NCI-H82 (cell line): ENCODE results near the gene PTPRR.

ENCODE experiments used
- DNase-seq: peaks from one replicate; lab custom pipeline; 2025; lab: John Stamatoyannopoulos, UW

PTPRR gene

GRCh38 chr12:70692681-70693288, 227.8 kb downstream of the PTPRR start:
- DNase-seq: peak; percentile 4

DNA sequence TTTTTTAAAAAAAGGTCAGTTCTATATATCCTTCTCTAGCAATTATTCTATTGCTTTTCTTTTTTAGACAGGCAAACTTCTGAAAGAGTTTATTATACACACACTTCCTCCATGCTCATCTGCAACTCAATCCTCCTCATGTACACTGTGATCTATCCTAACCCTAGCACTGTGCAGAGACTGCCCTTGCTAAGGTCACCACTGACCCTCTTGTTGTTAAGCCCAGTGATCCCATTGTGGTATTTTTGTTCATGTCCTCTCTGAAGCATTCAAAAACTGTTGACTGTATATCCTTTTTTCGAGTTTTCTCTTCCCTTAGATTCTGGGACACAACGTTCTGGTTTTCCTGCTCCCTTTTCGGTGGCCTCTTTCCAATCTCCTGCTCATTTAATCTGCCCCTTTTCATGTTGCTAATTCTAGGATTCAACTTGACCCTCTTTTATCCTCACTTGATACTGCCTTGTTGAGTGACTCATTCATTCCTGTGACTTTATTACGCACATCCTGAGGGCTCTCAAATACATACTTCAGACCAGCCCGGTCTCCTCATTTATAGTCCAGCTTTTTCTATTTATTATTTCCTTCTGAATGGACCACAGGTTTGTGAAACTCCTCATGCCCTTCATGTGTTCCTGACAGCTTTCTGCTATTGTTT, 229.4 kb downstream of the PTPRR start:
- DNase-seq: no peak

- no peak for DNase-seq
These were observed 233.6 kb downstream of the PTPRR start for GRCh38 chr12:70686907-70687306.

DNA sequence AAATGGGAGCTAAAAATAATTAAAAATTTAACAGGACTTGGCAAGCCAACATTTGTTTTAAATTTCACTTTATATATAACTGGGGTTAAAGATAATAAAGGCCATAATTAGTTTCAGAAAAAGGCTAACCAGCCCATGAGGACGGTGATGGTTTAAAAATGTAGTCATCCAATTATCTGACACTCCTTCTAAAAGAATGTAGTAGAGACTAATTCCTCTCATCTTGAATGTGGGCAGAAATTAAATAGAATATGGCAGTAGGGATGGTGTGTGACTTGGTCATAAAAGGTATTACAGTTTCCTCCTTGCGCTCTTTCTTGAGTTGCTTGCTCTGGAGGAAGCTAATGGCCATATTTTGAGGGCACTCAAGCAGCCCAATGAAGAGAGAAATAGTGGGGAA, 234.2 kb downstream of the PTPRR start:
- no peak for DNase-seq

- DNase-seq: no peak
These were observed 236.6 kb downstream of the PTPRR start for GRCh38 chr12:70683976-70684375.

DNA sequence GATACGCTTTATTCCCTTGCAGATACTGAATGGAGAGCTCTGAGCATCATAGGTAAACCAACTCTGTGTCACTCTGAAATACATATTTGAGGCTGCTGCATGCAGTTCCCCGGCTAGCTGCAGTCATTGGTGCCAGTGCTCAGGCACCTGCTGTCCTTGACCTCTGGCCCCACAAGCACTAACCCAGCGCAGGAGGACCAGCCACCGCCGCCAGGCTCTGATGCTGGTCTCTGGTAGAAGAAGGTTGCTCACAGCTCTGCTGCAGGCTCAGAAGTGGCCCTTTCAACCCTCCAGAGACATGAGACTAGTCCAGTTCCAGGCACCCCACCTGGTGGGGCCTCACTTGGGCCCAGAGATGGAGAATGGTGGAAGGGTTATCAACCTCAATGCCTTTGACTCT, 248.8 kb downstream of the PTPRR start:
- DNase-seq: no peak

DNA sequence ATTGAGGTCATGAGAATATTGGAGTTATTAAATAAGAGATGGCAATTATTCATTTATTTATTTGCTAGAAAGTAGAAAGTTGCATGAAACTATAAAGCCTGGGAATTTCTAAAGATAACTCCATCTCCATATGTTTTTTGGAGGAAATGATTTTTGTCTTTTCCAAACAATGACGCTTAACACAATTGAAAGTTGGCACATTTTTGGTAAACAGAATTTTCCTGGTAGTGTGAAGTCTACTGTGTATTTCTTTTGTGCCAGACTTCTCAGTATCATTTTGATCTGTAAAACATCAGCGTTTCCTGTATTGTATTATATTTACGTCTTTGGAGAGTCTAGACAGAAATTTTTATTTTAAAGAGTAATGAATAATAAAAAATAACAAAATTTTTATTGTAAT, 249.6 kb downstream of the PTPRR start:
- DNase-seq: no peak

GRCh38 chr12:70667253-70667652, 253.3 kb downstream of the PTPRR start:
- DNase-seq: no peak

GRCh38 chr12:70666364-70666763, 254.2 kb downstream of the PTPRR start:
- no peak for DNase-seq

- DNase-seq: peak; percentile 2
These were observed 256.1 kb downstream of the PTPRR start for GRCh38 chr12:70664465-70664881.

- DNase-seq: no peak
These were observed 256.7 kb downstream of the PTPRR start for GRCh38 chr12:70663838-70664237.

GRCh38 chr12:70661466-70662161, 258.9 kb downstream of the PTPRR start:
- DNase-seq: no peak

GRCh38 chr12:70660620-70661219, 259.8 kb downstream of the PTPRR start:
- no peak for DNase-seq

DNA sequence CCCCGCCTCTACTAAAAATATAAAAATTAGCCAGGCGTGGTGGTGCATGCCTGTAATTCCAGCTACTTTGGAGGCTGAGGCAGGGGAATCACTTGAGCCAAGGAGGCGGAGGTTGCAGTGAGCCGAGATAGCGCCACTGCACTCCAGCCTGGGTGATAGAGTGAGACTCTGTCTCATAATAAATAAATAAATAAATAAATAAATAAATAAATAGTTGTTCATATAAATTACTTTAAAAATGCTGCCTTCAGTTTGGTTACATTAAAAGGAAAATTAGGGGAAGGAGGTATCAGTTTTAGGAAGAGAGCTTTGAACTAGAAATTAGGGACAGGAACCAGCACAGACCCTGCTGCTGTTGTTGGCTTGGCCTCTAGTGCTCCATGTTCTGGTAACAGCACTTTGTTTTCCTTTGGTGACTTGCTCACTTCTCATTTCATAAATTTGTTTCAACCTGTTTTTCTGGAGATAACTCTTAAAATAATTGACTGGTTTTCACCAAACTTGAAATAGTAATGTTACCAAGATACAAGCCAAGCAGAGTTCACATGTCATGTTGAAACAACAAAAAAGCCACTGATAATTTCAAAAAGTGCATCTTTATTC, 260.4 kb downstream of the PTPRR start:
- no peak for DNase-seq

- no peak for DNase-seq
These were observed 261.4 kb downstream of the PTPRR start for GRCh38 chr12:70659077-70659606.

DNA sequence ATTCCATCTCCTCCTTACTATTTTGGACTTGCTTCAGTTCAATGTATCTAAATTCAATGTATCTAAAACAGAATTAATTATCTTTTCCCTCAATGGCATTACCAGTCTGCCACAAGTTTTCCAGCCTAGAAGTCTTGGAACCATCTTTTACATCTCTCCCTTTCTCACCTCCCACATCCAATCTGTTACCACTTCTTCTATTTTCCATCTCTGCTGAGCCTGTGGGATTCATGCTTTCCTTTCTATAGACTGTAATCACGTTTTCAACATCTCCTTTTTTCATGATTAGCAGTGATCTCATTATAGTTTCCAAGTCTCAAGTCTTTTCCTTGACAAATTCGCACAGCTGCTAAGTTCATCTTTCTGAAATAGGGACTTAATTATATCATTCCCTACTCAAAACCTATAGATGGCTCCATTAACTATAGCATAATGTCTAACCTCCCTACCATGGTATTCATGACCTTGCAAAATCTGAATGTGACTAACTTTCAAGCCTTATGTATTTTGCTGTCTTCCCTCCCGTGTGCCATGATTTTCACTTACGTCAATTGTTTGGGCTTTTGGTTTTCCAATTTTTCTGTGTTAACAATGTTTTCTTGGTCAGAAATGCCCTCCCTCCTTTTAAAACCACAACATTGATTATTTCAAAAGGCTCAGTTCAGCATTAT, 262.8 kb downstream of the PTPRR start:
- DNase-seq: no peak

- no peak for DNase-seq
These were observed 268.1 kb downstream of the PTPRR start for GRCh38 chr12:70652451-70652850.

- no peak for DNase-seq
These were observed 271.7 kb downstream of the PTPRR start for GRCh38 chr12:70648831-70649230.

GRCh38 chr12:70648191-70648590, 272.3 kb downstream of the PTPRR start:
- no peak for DNase-seq

GRCh38 chr12:70646850-70647249, 273.7 kb downstream of the PTPRR start:
- no peak for DNase-seq

DNA sequence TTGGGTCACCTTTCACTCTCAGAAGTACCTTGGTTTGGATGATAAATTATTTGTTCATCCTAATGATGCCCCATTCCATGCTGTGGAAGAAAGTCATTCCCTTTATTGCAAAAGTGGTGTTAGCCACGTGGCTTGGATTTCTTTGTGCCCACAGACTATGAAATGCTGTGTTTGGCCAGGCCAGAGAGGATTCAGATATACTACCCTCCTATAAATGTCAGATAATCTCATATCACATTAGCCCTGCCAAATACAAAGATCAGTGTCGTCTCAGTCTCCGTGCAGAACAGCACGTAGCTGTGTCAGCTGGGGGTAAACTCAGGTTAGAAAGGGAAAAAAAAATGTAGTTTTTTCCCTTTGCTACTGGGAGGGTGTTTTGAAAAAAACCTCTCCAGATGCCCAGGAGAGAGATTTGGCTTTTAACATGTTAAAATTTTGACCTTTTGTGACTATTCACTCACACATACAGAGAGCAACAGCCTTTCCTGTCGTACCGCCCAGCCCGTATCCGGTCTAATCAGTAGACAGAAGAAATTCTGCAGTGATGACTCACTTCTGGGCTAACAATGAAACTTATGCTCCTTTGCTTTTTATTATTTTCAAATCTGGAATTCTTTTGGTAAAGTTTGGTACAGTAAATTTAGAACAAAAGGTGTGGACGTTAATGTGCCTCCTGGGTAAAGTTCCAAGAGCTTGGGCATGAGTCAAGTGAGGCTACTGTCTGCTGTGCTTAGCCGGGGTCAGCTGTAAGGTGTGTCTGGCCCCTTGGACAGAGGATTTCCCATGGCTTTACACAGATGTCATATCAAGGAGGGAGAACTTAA, 274.8 kb downstream of the PTPRR start:
- DNase-seq: no peak
